Mesothelial cell of epicardium (in vitro differentiated cells): ENCODE measurements around the gene CACNG7. TPM values are rescaled to one million over a fixed set of nuclear protein-coding genes. Genes with fewer than 3 reads are reported as not detected.

Source experiments
- DNase-seq, 2 experiments: peaks; one replicate each; pipeline ENCODE4 v3.0.0; 2021; ENCODE audit warnings: low spot score in 2 of 2; ENCODE audit not compliant: unreplicated experiment in 2 of 2
- H3K27ac Mint-ChIP-seq: 2 replicates; pipeline ENCODE4 v1.8.0; 2021; ENCODE audit warnings: mixed read lengths
- H3K27me3 Mint-ChIP-seq: 2 replicates; pipeline ENCODE4 v1.8.0; 2021; ENCODE audit warnings: low read depth, mixed read lengths
- H3K36me3 Mint-ChIP-seq: 2 replicates; pipeline ENCODE4 v1.8.0; 2021; ENCODE audit warnings: mixed read lengths
- H3K4me1 Mint-ChIP-seq: 2 replicates; pipeline ENCODE4 v1.8.0; 2021; ENCODE audit warnings: mixed read lengths
- H3K4me3 Mint-ChIP-seq: 2 replicates; pipeline ENCODE4 v1.8.0; 2021; ENCODE audit warnings: mild to moderate bottlenecking, moderate library complexity, mixed read lengths
- H3K9me3 Mint-ChIP-seq: 2 replicates; pipeline ENCODE4 v1.8.0; 2021; ENCODE audit warnings: mixed read lengths
- total RNA-seq: library from RNA; stranded (reverse); gene quantifications from 3 replicates; pipeline ENCODE4 v1.2.1, GENCODE V29; 2021
- TF ChIP-seq, protein P1 (sequence below): fragments of 200-600 bp; sonication (generic); IDR thresholded peaks from one replicate; pipeline ENCODE4 v1.5.0; 2021; ENCODE audit warnings: antibody characterized with exemption; ENCODE audit not compliant: unreplicated experiment

Gene CACNG7
- total RNA-seq, 1 donor from 2014 or later = 0.76 TPM

DNA sequence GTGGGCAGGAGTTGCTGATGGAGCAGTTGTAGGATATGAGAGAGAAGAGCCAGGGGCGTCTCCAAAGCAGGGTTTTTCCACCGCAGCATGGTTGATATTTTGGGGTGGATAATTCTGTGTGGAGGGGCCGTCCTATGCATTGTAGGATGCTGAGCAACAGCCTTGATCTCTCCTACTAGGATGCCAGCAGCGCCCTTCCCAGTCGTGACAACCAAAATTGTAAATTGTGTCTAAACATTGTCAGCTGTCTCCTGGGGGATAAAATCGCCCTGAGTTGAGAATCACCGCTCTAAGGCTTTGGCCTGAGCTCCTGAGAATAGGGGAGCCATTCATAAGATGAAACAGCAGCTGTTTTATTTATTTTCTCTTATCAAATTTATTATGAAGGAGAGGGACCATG lies 57.9 kb downstream of the CACNG7 start:
- no peak overlapping the region for H3K4me3 Mint-ChIP-seq
- H3K27me3 Mint-ChIP-seq = peaks cover 64% of the 10 kb centered on the region
- DNase-seq = no peak
- TF ChIP-seq, protein P1, sequence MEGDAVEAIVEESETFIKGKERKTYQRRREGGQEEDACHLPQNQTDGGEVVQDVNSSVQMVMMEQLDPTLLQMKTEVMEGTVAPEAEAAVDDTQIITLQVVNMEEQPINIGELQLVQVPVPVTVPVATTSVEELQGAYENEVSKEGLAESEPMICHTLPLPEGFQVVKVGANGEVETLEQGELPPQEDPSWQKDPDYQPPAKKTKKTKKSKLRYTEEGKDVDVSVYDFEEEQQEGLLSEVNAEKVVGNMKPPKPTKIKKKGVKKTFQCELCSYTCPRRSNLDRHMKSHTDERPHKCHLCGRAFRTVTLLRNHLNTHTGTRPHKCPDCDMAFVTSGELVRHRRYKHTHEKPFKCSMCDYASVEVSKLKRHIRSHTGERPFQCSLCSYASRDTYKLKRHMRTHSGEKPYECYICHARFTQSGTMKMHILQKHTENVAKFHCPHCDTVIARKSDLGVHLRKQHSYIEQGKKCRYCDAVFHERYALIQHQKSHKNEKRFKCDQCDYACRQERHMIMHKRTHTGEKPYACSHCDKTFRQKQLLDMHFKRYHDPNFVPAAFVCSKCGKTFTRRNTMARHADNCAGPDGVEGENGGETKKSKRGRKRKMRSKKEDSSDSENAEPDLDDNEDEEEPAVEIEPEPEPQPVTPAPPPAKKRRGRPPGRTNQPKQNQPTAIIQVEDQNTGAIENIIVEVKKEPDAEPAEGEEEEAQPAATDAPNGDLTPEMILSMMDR = no peak
- H3K27ac Mint-ChIP-seq = no peak overlapping the region
- no peaks in the 10 kb centered on the region for H3K9me3 Mint-ChIP-seq
- no peaks in the 10 kb centered on the region for H3K36me3 Mint-ChIP-seq
- H3K4me1 Mint-ChIP-seq = peaks cover 2% of the 10 kb centered on the region

DNA sequence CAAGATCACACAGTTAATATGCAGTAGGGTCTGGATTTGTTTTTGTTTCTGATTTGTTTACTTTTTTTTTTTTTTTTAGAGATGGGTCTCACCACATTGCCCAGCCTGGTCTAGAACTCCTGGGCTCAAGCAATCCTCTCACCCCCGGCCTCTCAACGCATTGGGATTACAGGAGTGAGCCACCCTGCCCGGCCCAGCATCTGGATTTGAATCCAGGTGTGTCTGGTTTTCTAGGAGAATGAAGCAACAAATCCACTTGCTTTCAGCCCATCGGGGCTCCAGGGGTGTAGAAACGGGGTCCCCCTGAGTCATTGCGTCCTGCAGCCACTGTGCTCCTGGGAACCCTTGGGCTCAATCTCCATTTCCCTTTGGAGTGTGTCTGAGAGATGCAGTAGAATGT lies 60.3 kb downstream of the CACNG7 start:
- DNase-seq = no peak
- Mint-ChIP-seq H3K27me3 (peaks cover 63% of the 10 kb centered on the region), H3K4me3 (no peak overlapping the region), H3K9me3 (no peaks in the 10 kb centered on the region), H3K4me1 (no peaks in the 10 kb centered on the region), H3K27ac (no peak overlapping the region), H3K36me3 (no peaks in the 10 kb centered on the region)
- TF ChIP-seq, protein P1 = no peak

DNA sequence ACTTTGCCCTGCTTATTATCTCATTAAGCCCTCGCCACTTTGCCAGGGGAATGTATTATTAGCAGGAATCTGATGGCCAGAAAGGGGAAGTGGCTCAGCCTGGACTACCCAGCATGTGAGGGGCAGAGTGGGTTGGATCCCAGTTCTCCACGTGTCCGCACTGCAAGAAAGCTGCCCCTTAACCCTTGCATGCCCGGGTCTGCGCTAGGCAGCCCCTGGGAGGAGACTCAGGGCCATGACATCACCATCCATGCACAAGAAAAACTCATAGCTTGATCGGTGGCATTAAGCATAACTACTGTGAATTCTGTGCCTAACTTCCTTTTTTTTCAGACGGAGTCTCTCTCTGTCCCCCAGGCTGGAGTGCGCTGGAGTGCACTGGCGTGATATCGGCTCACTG lies 62.6 kb downstream of the CACNG7 start:
- DNase-seq = no peak
- H3K4me1 Mint-ChIP-seq = no peaks in the 10 kb centered on the region
- no peaks in the 10 kb centered on the region for H3K9me3 Mint-ChIP-seq
- TF ChIP-seq, protein P1 = no peak
- no peak overlapping the region for H3K4me3 Mint-ChIP-seq
- H3K27ac Mint-ChIP-seq = no peak overlapping the region
- H3K27me3 Mint-ChIP-seq = peaks cover 53% of the 10 kb centered on the region
- H3K36me3 Mint-ChIP-seq = no peaks in the 10 kb centered on the region

DNA sequence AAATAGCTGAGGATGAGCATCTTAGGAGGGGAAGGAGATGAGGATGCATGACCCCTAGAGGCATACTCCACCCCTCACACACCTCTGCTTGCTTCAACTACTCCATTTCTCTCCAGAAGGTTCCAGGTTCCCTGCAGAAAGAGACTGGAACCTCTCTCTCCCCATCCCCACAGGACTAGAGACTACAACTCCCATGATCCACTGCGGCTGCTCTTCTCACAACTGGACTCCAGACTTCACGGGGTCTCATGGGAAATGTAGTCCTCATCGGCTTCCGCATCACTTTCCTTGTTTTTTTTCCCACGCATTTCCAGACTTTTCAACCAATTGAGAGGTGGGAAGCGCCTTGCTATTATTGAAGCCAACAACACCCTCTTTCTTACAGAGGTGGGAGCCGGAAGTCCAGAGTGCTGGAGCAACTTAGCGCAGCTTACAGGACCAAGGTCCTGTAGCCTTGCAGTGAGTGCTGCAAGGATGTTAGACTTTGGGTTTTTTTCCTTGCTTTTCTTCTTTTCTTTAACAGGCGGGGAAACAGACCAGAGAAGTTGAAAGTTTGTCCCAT lies 68.4 kb downstream of the CACNG7 start:
- Mint-ChIP-seq H3K9me3 (no peaks in the 10 kb centered on the region), H3K4me1 (peaks cover 29% of the 10 kb centered on the region), H3K27me3 (peaks cover 52% of the 10 kb centered on the region), H3K27ac (peak overlapping the region; percentile 78), H3K36me3 (no peaks in the 10 kb centered on the region), H3K4me3 (peak overlapping the region; percentile 77)
- DNase-seq = peak; percentile 69 to 76
- TF ChIP-seq, protein P1 = no peak

DNA sequence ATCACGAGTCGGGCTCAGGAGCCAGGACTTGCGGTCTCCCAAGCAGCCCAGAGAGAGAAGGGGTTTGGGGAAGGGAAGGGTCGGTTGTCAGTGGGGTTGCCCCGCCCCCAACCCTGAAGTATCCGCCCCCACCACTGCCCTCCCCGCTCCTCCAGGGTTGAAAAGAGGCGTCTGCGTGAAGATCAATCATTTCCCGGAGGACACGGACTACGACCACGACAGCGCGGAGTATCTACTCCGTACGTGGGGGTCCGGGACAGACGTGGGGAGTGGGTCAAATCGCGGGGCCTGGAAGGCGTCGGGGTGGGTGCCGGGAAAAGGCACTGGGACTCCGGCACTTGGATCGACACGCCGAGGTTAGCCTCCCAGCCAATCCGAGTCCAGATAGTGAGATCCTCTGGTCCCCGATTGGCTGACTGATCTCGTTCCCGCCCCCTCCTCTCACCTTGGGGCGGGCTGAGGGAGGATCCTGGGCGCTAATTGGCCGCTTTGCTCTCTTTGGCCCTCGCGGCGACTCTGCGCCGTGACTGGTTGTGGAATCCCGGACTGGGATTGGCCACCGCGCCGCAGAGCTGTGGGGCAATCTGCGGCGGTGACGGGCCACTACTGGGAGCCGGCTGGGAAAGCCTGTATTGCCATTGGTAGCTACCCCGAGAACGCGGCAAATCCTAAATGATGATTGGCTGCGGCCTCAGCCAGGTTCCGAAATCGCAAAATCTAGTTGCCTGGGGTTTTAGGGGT lies 69.1 kb downstream of the CACNG7 start:
- Mint-ChIP-seq H3K4me3 (peak overlapping the region; percentile 77), H3K4me1 (peaks cover 29% of the 10 kb centered on the region), H3K27ac (peak overlapping the region; percentile 78), H3K27me3 (peaks cover 45% of the 10 kb centered on the region), H3K9me3 (no peaks in the 10 kb centered on the region), H3K36me3 (no peaks in the 10 kb centered on the region)
- TF ChIP-seq, protein P1 = no peak
- peak; percentile 82 to 90 for DNase-seq
